ENCODE measurements around the gene ARF6. TPM values are rescaled to one million over a fixed set of nuclear protein-coding genes. Genes with fewer than 3 reads are reported as not detected.

The ARF6 gene
- total RNA-seq, 1 donor, result 58.6 TPM

DNA sequence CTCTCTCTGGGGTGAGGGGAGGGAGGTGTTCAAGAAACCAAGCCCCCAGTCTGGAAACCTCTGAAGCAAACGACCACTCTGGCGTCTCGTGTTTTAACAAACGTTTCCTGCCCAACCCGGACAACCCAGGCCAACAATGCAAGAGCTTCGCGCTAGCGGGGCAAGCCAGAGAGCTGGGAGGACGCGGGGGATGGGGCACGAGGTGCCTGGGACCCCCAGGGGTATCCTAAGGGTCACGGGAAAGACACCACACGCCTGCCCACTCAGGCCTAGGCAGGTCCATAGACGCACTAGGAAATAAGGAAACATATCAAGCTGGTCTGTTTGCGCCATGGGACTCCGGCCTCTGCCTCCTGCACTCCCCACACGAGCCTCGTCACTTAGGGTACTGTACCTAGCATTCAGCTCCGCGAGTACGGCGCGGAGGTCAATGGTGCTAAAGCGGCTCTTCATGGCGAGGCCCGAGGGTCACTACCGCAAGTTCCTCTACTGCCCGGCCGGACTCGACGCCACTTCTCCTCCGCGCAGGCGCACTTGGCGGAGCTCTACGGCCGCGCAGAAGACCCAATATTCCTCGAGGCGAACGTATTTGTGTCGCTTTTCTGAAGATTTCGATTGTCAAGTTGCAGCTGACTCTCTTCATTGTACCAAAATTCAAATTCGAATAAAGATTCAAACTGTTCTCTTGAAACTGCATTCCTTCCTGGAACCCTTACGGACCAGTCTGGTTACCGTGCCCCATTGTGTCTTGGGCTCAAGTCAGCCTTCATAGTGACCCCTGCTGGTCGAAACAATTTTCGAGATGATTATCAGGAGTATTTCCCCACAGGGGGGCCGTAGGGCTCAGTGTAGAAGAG is 40.4 kb upstream of the ARF6 start, which contains the start of gene NEMF:
Gene NEMF (minus strand): TSS at position 488 of the 857 bp plus-strand sequence. CDS start 35 bp downstream, at position 453.
- Histone ChIP-seq H3K36me3 (ENCODE audit: insufficient read depth, low read length) (peaks cover 26% of the 10 kb centered on the region), H3K4me2 (ENCODE audit: insufficient read depth, low read length) (peak within 1 kb of the TSS; percentile 99), H2AFZ (ENCODE audit: low read length) (peak within 1 kb of the TSS; percentile 99), H3K9me3 (ENCODE audit: low read depth, low read length) (no peaks in the 10 kb centered on the region), H3K27me3 (ENCODE audit: insufficient read depth, low read length) (no peaks in the 10 kb centered on the region), H4K20me1 (ENCODE audit: insufficient read depth, low read length) (peaks cover 5% of the 10 kb centered on the region), H3K27ac (ENCODE audit: low read depth, low read length) (peak within 1 kb of the TSS; percentile 92), H3K4me1 (ENCODE audit: insufficient read depth, low read length) (peaks cover 8% of the 10 kb centered on the region), H3K79me2 (ENCODE audit: insufficient read depth, low read length) (peaks cover 40% of the 10 kb centered on the region), H3K4me3 (ENCODE audit: insufficient read depth, low read length) (peak within 1 kb of the TSS; percentile 97)
- DNase-seq (ENCODE audit: insufficient read length, low spot score, missing footprints), result peak; percentile 89
- TF ChIP-seq, protein P1, sequence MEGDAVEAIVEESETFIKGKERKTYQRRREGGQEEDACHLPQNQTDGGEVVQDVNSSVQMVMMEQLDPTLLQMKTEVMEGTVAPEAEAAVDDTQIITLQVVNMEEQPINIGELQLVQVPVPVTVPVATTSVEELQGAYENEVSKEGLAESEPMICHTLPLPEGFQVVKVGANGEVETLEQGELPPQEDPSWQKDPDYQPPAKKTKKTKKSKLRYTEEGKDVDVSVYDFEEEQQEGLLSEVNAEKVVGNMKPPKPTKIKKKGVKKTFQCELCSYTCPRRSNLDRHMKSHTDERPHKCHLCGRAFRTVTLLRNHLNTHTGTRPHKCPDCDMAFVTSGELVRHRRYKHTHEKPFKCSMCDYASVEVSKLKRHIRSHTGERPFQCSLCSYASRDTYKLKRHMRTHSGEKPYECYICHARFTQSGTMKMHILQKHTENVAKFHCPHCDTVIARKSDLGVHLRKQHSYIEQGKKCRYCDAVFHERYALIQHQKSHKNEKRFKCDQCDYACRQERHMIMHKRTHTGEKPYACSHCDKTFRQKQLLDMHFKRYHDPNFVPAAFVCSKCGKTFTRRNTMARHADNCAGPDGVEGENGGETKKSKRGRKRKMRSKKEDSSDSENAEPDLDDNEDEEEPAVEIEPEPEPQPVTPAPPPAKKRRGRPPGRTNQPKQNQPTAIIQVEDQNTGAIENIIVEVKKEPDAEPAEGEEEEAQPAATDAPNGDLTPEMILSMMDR (IDR thresholded peaks at IDR 0.05; ENCODE audit: extremely low read depth, low read depth, low read length), result peak; percentile 96

DNA sequence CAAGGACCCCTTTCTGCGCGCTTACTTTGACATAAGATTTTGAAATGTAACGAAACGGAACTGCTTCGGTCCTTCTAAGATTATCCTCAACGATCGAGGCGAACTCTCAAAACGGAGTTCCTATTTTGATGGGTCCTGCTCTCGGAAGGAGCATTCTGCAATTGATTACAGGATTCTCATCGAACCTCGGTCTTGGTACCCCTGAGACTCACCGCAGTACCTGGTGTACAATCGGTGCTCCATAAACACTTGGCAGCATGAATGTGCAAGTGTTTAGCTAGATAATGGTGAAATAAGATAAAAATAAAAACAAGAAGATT is 39.8 kb upstream of the ARF6 start:
- Histone ChIP-seq H3K36me3 (ENCODE audit: insufficient read depth, low read length) (peaks cover 23% of the 10 kb centered on the region), H3K79me2 (ENCODE audit: insufficient read depth, low read length) (peaks cover 40% of the 10 kb centered on the region), H3K27me3 (ENCODE audit: insufficient read depth, low read length) (no peaks in the 10 kb centered on the region), H3K4me1 (ENCODE audit: insufficient read depth, low read length) (peaks cover 8% of the 10 kb centered on the region), H3K9me3 (ENCODE audit: low read depth, low read length) (no peaks in the 10 kb centered on the region), H3K27ac (ENCODE audit: low read depth, low read length) (peak overlapping the region; percentile 92), H4K20me1 (ENCODE audit: insufficient read depth, low read length) (peaks cover 5% of the 10 kb centered on the region), H3K4me2 (ENCODE audit: insufficient read depth, low read length) (peak overlapping the region; percentile 99), H3K4me3 (ENCODE audit: insufficient read depth, low read length) (peak overlapping the region; percentile 97), H2AFZ (ENCODE audit: low read length) (peak overlapping the region; percentile 99)
- DNase-seq (ENCODE audit: insufficient read length, low spot score, missing footprints), result no peak
- TF ChIP-seq, protein P1 (IDR thresholded peaks at IDR 0.05; ENCODE audit: extremely low read depth, low read depth, low read length), result peak; percentile 17

DNA sequence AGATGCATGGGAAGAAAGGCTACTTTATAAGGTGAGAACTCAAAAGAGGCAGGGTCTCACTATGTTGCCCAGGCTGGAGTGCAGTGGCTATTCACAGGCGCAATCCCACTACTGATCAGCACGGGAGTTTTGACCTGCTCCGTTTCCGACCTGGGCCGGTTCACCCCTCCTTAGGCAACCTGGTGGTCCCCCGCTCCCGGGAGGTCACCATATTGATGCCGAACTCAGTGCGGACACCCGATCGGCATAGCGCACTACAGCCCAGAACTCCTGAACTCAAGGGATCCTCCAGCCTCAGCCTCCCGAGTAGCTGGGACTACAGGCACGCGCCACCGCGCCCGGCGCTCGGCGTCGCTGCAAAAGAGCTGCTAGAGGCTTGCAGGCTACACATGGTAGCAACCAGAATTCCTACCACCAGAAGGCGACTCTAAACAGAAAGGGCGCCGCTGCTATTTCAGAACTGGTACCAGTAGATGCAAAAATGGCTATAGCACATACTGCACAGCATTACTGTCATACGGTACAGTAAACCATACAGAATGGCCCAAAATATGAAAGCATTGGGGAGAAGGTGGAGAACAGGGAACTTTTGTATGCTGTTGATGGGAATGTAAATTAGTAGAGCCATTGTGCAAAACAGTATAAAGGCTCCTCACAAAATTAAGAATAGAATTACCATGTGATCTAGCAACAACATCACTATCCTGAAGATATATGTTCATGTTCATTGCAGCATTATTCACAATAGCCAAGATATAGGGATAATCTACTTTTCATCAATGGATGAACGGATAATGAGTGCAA is 39.1 kb upstream of the ARF6 start:
- Histone ChIP-seq H3K9me3 (ENCODE audit: low read depth, low read length) (no peaks in the 10 kb centered on the region), H3K27me3 (ENCODE audit: insufficient read depth, low read length) (no peaks in the 10 kb centered on the region), H3K4me1 (ENCODE audit: insufficient read depth, low read length) (peaks cover 8% of the 10 kb centered on the region), H2AFZ (ENCODE audit: low read length) (peak overlapping the region; percentile 69), H3K36me3 (ENCODE audit: insufficient read depth, low read length) (peaks cover 19% of the 10 kb centered on the region), H3K79me2 (ENCODE audit: insufficient read depth, low read length) (peaks cover 39% of the 10 kb centered on the region), H4K20me1 (ENCODE audit: insufficient read depth, low read length) (peaks cover 5% of the 10 kb centered on the region), H3K4me2 (ENCODE audit: insufficient read depth, low read length) (peak overlapping the region; percentile 99), H3K4me3 (ENCODE audit: insufficient read depth, low read length) (peak overlapping the region; percentile 97), H3K27ac (ENCODE audit: low read depth, low read length) (no peak overlapping the region)
- TF ChIP-seq, protein P1 (IDR thresholded peaks at IDR 0.05; ENCODE audit: extremely low read depth, low read depth, low read length), result peak; percentile 80
- DNase-seq (ENCODE audit: insufficient read length, low spot score, missing footprints), result peak; percentile 69

Measured in osteoblast (primary cell).